ENCODE measurements around the gene TRAP1.
A peak's percentile ranks its signal among the peaks of the same experiment; 100 is the strongest.

The TRAP1 gene

DNA sequence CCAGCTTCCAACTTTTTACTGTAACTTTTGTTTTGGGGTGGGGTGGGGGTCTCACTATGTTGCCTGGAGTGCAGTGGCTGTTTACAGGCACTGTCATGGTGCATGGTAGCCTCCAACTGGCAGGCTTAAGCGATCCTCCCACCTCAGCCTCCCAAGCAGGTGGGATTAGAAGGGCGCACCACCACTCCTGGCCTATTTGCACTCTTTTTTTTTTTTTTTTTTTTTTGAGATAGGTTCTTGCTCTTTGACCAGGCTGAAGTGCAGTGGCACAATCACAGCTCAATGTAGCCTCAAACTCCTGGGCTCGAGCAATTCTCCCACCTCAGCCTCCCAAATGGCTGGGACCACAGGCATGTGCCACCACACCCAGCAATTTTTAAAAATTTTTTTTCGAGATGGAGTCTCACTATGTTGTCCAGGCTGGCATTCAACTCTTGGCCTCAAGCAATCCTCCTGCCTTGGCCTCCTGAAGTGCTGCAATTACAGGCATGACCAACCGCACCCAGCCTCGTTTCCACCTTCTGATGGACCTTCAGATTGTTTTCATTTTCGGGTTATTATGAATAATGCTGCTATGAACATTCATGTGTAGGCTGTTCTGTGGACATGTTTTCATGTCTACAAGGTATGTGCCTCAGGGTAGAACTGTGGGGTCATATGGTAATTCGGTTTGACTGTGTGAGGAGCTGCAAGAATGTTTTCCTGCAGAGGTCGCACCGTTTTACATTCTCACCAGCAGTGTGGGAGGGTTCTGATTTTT is 10.9 kb downstream of the TRAP1 start:
- DNase-seq: no peak

DNA sequence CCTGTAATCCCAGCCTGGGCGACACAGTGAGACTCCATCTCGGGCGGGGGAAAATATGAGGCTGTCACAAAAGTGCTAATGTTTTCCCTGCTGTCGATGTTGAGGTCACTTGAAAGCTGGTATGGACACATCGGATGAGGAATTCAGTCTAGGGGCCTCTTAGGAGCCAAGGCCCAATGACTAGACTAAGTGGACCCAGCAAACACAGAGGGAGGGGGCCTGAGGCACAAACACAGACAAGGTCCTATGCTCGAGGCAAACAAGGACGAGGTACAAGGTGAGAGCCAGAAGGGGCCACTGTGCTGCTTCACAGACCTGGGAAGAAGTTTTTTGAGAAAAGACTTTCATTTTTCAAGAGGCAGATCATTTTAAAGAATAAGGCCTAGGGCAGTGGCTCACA is 15.2 kb downstream of the TRAP1 start:
- no peak for DNase-seq

DNA sequence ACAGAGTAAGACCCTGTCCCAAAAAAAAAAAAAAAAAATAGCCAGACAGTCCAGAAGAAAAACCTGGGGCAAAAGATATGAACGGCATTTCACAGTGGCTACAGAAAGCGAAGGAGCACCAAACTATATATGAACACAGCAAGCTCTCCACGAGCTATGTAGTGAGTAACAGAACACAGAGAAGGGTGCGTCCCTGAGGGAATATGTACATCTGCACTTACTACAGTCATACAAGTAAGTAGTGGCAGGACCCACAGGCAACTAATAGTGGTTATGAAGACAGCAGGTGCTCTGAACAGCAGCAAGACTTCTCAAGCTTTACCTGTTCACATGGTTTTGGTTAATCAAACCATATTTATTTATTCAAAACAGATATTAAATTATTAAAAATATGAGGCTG is 15.8 kb downstream of the TRAP1 start:
- no peak for DNase-seq

DNA sequence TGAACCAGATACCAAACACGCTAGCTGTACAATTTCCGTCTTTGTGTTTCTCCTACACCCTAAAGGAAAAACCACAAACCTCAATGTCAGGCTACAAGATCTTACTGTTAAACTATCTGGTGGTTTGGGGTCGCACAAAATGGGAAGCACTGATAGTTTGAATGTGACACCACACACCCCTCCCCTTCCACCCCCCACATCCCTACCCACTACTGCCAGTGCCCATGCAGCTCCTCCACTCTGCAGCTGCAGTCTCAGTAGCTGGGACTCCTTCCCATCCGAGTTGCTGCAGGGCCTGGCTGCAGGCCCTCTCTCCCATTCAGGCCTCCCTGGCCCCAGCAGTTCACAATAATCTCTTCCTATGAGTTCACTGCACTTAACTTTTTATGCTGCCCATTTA is 18.4 kb downstream of the TRAP1 start:
- DNase-seq: no peak

DNA sequence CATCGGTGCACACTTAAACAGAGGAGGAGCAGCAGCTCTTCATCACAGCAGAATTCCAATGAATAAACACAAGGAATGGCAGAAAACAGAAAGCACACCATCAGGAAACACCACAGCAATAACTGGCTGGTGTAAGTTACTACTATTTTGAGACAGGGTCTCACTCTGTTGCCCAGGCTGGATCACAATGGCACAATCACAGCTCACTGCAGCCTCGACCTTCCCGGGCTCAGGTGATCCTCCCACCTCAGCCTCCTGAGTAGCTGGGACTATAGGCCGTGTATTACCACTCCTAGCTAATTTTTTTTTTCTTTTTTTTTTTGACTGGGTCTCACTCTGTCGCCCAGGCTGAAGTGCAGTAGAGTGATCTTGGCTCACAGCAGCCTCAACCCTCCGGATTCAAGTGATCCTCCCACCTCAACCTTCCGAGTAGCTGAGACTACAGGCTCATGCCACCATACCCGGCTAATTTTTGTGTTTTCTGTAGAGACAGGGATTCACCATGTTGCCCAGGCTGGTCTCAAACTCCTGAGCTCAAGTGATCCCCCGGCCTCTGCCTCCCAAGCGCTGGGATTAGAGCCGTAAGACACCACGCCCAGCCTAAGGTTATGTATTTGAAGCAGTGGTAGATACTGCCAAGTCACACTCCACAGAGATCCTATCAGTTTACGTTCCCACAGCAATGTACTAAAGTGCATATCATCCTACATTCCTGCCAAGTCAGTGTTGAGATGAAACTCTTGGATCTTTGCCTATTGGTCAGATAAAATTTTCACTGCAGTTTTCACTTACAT is 20.7 kb downstream of the TRAP1 start:
- DNase-seq: no peak

DNA sequence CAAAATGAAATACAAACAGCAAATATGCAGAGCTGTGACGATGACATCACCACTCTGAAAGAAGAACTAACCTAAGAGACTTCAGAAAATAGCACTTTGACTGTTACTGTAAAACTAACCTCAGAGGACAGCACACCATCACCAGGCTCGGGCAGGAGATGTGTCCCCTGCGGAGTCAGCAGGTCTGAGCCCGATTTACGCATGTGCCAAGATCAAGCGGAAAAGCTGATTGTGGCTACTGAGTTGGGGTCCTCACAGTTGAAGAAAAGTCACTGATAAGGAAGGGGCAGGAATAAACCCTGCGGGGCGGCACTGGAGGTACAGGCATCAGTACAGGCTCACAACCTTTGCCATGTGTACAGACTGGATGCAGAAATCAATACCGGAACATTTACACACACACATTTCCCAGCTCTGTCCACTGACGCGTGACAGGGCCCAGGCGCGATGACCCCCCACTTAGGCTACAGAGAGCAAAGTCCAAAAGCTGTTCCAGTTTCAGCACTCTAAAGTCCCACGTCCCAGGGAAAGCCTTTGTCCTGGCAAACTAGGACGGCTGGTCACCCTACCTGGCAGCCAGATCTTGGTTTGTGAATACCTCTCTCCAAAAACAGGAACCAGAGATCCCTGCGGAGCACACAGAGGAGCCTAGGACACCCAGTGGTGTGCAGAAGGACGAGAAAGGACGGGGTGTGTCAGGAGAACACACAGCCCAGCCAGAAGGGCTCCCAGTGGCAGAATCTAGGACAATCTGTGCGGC is 21.5 kb downstream of the TRAP1 start:
- peak; percentile 85 for DNase-seq

DNA sequence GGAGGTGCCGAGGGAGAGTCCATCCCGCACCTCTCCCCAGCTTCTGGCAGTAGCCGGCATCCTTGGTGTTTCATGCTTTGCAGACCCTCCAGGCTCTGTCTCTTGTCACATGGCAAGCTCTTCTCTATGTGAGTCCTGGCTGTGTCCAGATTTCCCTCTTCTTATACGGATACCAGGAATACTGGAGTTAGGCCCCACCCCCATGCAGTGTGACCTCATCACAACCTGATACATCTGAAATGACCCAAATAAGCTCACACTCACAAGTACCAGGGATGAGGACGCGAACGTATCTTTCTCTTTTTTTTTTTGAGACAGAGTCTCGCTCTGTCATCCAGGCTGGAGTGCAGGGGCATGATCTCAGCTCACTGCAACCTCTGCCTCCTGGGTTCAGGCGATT is 23.3 kb downstream of the TRAP1 start:
- no peak for DNase-seq

DNA sequence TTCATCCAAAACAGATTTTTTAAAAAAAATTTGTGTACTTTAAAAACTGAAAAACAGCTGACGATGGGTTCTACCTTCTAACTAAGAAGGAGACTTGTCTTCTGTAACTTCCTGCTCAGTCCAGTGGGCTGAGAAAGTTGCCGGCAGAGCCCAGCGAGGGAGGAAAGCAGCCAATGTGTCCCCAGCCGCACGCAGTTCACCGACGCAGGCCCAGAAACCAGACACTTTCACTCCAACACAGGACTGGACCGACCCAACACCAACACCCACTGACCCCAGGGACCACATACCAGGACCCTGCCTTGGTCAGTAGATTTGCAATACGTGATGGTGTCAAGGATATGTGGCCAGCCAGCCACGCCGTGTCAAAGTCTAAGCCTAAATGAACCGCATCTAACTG is 25.6 kb downstream of the TRAP1 start:
- DNase-seq: no peak

DNA sequence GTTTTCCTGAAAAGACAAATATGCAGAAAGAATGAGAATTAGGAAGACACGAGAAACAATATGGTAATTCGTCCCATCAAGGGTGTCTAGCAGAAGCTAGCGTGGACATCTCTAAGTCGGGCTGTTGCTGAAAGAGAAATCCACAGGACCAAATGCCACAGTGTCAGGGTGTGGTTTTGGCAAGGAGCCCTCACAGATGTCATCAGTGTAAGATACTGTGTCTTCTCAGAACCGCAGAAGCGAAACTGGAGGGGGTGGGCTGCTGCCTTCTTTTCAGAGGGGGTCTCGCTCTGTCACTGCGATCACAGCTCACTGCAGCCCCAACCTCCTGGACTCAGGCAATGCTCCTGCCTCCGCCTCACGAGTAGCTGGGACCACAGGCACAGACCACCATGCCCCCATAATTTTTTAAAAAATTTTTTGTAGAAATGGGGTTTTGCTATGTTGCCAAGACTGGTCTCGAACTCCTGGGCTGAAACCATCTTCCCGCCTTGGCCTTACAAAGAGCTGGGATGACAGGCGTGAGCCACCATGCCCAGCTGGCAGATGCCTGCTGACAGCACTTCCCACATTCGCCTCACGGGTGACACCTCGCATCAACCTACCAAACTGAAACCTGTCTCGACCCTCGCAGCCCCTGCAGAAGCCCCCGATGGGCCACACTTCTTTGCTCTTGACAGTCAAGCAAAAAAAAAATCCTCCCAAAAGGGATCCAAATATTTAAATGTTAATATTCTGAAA is 26.2 kb downstream of the TRAP1 start:
- no peak for DNase-seq

DNA sequence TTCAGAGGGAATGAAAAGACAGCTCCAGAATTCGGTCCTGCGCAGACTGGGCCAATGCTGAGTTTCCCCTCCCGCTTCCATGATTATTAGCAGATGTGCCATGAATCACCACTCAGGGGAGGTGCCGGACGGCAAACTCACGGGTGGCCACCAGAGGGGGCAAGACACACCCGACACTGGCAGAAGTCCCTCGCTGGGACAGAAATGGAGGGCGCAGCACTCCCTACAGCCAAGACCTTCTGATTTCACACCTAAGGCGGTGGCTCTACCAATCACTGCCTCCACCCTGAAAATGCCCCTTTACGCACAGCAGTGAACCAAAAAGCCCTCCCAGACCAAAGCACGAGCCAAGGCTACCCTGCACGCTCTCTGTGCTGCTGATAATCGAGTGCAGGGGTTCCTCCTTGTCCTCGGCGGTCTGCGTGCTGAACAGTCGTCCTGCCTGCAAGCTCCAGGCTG is 26.8 kb downstream of the TRAP1 start:
- DNase-seq: peak; percentile 76

DNA sequence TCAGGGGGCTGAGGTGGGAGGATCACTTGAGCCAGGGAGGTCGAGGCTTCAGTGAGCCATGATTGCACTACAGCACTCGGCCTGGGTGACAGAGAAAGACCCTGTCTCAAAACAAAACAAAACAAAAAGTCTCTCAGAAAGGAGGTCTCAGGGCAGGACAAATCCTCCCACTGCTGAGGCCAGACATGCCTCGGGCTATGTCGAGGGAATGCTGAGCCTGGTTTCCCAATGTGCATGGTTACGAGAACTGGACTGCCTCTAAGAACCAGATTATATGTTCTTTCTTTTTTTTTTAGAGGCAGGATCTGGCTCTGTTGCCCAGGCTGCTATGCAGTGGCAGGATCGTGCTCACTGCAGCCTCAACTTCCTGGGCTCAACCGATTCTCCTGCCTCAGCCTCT is 27.6 kb downstream of the TRAP1 start:
- DNase-seq: no peak

DNA sequence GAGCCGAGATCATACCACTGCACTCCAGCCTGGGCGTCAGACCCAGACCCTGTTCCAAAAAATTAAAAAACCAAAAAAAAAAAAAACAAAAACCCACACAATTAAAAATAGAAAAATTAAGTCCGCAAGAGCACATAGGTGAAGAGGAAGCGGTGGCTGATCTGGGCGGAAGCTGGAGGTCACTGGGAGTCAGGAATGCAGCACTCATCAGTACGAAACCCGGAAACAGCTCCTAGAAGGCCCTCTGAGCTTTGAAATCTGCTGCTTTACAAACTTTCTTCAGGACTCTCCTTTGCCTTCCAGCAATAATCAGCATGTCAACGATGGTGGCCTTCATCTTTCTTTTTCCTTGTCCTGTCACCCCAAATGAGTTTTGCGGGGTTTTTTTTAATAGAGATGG is 29.5 kb downstream of the TRAP1 start:
- no peak for DNase-seq

DNA sequence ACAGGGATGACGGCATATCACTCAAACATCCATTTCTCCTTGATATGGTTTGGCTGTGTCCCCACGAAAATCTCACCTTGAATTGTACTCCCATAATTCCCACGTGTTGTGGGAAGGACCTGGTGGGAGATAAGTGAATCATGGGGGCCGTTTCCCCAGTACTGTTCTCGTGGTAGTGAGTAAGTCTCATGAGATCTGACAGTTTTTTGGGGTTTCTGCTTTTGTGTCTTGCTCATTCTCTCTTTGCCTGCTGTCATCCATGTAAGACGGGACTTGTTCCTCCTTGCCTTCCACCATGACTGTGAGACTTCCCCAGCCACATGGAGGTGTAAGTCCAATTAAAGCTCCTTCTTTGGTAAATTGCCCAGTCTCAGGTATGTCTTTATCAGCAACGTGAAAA is 30.3 kb downstream of the TRAP1 start:
- DNase-seq: no peak

DNA sequence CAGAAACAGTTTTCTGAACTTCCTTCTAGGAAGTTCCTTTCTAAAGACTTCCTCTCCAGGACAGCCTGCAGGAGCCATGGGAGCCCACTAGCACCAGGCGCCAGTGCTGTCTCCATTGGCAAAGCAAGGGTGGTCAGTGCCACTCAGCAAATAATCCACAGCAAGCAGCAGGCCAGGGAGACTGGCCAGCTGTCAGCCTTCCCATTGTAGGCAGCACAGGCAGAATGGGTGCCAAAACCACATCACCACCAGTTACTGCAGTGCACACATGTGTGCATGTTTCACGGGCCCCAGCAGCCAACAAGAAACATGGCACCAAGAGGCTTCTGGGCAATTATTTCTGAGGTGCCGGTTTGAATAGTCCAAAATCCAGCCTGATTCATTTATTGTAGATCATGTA is 36.1 kb downstream of the TRAP1 start:
- DNase-seq: no peak

DNA sequence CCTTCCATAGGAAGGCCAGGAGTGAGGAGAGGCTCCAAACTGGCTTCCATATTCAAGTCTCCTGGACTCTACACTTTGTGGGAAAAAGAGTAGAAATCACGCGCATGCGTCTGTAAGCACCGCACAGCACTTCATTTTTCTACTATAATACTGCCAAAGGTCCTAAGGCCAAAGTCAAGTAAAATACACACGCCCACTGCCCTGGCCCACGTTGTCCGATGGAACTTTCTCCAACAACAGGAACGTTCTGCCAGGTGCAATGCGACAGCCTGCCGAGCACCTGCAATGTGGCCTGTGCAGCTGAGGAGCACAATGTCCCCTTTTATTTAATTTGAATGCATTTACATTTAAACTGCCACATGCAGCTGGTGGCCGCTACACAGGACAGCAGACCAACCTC is 39.3 kb downstream of the TRAP1 start:
- no peak for DNase-seq

DNA sequence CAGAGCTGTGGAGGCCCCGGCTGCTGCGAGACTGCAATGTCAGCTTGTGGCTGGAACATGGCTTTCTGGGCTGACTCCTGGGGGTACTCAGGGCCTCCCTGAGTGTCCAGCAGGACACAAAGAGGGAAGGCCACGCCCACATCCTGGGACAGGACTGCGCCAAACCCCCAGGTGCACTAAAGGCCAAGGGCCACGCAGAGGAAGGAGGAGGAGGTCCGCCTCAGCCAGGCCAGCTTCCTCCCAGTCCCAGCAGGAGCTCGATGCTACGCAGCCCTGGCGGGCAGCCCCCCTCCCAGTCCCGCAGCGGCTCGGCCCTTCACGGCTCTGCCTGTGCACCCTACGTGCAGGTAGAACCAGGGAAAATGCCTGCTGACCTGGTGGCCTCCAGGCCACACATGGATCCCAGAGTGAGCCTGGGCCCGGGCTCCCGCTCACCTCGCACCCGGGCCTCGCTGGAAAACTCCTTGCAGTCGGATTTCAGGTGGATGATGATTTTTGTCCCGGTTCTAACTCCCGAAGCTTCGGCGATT is 41.7 kb downstream of the TRAP1 start:
- no peak for DNase-seq

DNA sequence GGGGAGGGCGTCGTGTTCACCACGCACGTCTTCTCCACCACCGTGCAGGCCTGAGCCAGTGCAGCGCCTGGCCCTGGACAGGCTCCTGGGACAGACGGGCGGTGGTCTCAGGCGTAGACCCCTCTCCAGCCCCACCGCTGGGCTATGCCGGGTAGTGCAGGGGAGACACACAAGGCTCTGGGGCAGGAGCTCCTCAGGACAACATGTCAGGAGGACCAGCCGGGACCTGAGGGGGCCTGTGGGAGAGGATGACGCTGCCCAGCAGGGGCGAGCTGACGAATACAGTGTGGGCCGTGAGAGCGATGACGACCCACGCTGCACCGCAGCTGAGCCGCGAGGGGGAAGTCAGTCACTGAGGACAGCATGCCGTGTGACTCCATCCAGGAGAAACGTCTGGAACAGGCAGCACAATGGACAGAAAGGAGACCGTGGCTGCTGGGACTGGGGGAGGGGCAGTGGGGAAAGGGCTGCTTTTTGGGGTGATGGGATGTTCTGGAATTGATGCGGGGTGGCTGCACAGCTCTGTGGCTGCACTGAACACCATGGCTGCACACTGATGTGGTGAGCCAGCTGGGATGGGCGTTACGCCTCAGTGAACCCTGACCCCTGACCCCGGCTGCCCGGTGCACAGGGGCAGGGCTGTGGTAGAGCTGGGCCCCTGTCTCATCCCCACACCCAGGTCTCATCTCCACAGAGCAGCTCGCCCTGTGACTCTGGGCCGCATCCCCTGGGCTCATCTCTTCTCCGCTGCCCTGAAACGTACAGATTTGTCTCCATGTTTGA is 42.6 kb downstream of the TRAP1 start:
- DNase-seq: no peak

DNA sequence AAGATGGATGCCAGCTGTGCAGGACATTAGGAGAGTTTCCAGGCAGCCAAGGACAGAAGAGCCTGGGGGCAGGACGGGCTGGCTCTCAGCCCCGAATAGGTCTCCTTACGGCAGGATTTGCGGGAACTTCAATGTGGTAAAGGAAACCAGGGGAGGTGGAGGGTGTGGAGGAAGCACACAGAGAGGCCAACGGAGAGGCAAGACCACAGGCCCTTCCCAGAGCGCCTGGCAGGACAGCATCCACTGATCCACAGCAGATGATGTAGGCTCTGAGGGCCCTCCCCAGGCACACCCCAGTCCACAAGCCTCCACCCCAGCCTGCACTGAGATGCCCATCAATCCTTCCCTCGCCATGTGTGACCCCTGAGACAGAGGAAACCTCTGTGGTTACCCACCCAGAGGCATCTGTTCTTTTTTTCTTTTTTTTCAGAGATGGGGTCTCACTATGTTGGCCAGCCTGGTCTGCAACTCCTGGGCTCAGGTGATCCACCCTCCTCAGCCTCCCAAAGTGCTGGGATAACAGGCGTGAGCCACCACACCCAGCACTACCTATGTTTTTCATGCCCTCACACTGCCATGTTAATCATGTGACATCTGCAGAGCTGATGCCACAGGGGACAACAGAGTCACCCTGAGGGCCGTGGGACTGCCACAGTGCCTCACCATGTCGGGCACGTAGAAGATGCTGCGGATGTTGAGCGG is 43.5 kb downstream of the TRAP1 start:
- no peak for DNase-seq

DNA sequence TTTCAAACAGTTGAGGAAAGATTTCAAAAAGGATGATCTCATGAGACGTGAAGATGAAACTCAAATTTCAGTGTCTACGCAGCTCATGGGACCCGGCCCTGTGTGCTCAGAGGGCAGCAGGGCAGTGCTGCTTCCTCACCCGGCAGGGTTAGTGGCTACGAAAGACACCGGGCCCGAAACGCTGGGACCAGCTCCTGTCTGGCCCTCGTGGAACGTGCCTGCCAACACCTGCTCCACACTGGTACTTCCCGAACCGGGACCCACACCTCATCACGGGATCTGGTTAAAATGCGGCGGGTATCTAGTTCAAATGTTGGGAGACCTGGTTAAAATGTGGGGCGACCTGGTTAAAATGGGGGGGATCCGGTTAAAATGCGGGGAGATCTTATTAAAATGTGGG is 44.1 kb downstream of the TRAP1 start:
- DNase-seq: no peak

DNA sequence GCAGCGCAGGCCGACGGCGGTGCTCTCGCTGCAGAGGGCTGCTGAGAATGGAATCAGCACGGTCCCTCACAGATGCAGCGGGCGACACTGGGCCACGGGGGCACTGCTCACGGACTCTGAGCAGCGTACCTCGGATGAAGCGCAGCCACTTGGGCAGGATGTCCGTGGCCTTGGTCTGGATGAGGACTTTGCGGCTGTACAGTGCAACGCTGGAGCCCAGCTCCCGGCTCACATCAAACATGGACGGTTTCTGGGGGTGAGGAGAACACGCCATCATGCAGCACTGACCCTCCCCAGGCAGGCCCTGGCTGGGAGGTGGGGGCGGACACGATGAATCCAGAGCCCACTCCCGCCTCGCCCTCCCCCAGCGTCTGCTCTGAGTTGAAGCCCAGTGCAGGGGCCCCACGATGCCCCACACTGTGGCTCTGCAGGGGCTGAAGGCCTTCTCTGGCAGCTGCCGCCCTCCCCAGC is 44.7 kb downstream of the TRAP1 start:
- DNase-seq: no peak

DNA sequence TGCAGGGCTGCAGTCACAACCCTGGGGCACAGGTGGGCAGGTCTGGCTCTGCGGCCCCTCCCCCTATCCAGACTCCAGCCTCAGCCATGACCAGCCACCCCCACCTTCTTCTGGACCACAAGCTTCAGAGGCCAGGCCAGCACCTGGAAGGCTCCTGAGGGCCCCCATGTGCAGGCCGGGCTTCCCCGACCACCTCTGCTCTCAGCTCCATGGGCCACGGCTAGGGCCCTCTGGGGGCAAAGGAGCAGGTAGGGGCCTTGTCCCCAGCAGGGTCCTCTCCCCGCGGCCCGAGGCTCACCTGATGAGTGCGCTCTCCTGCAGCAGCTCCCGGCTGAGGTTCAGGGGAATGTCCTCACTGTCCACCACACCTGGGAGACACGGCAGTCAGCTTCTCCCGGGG is 45.9 kb downstream of the TRAP1 start:
- no peak for DNase-seq

Measured in NCI-H146 (cell line).